Gastroesophageal sphincter (tissue), 4 donors: ENCODE results near the gene CFAP45. TPM values are rescaled to one million over a fixed set of nuclear protein-coding genes. Genes with fewer than 3 reads are reported as not detected.

Experiments
- ATAC-seq: fragments of 150-250 bp; one replicate; pipeline ENCODE4 v1.9.1; 2016; ENCODE audit warnings: mild to moderate bottlenecking, moderate library complexity
- H3K27ac ChIP-seq, 4 donors: fragments of 200-600 bp; sonication (generic) in 3 of 4; 1 replicate in 3 of 4; 2 replicates in 1 of 4; pipeline ENCODE4 v1.5.1; 2016 to 2019
- H3K27me3 ChIP-seq: fragments of 200-600 bp; sonication (generic); one replicate; pipeline ENCODE4 v1.5.1; 2019
- H3K36me3 ChIP-seq, 2 donors: fragments of 200-600 bp; sonication (generic); one replicate each; pipeline ENCODE4 v1.5.1; 2019; ENCODE audit warnings: control low read depth in 1 of 2
- H3K4me1 ChIP-seq, 3 donors: fragments of 200-600 bp; sonication (generic); 1 replicate in 2 of 3; 2 replicates in 1 of 3; pipeline ENCODE4 v1.5.1; 2016 to 2019; ENCODE audit warnings: control low read depth in 2 of 3
- H3K4me3 ChIP-seq, 2 donors: fragments of 200-600 bp; sonication (generic); one replicate each; pipeline ENCODE4 v1.5.1; 2019; ENCODE audit warnings: mild to moderate bottlenecking in 1 of 2, moderate library complexity in 1 of 2
- H3K9me3 ChIP-seq, 3 donors: fragments of 200-600 bp; sonication (generic); one replicate each; pipeline ENCODE4 v1.5.1; 2017 to 2019; ENCODE audit warnings: control low read depth in 2 of 3
- CTCF ChIP-seq, 4 experiments: fragments of 200-600 bp in 2 of 4; fragments of 450-650 bp in 2 of 4; sonication (generic) in 1 of 4; IDR thresholded peaks; one replicate each; pipeline ENCODE4 v1.5.1; 2017 to 2019; ENCODE audit warnings: antibody characterized with exemption in 4 of 4, mild to moderate bottlenecking in 2 of 4, moderate library complexity in 2 of 4
- EP300 ChIP-seq: sonication (generic); formaldehyde crosslinking; IDR thresholded peaks from one replicate; pipeline ENCODE4 v1.6.1; 2017; ENCODE audit warnings: antibody characterized with exemption, mild to moderate bottlenecking
- POLR2A ChIP-seq, 2 donors: fragments of 450-650 bp; IDR thresholded peaks; one replicate each; pipeline ENCODE4 v1.6.1; 2017; ENCODE audit warnings: antibody characterized with exemption in 2 of 2, mild to moderate bottlenecking in 2 of 2, moderate library complexity in 1 of 2
- POLR2AphosphoS5 ChIP-seq: sonication (generic); formaldehyde crosslinking; IDR thresholded peaks from one replicate; pipeline ENCODE4 v1.6.1; 2017; ENCODE audit warnings: antibody characterized with exemption
- WGBS, 2 donors: methylation state at CpG; one replicate each; pipeline ENCODE4 v1.1.5; 2018; ENCODE audit warnings: low coverage in 1 of 2; 5-methylcytosine and 5-hydroxymethylcytosine counted together
- total RNA-seq, 4 donors: library from RNA; depleted of rRNA; stranded (reverse); fragments of >200 nt; gene quantifications; one replicate each; pipeline ENCODE4 v1.1.0, GENCODE V29; 2016

CFAP45 gene
- total RNA-seq, 4 donors from 2014 or later = 0.27 to 0.81 TPM; not detected in 2

GRCh38 chr1:159829822-159830465 lies 70.0 kb downstream of the CFAP45 start:
- ATAC-seq = no peak
- Histone ChIP-seq H3K27ac (no peak overlapping the region), H3K27me3 (peaks cover 3% of the 10 kb centered on the region), H3K36me3 (peaks cover 0 to 4% of the 10 kb centered on the region in 2 donors), H3K4me1 (no peaks in the 10 kb centered on the region), H3K4me3 (no peak overlapping the region), H3K9me3 (no peaks in the 10 kb centered on the region)
- no peak for TF ChIP-seq CTCF (IDR thresholded peaks at IDR 0.05)
- no peak for TF ChIP-seq POLR2A (IDR thresholded peaks at IDR 0.05)
- TF ChIP-seq POLR2AphosphoS5 = no peak
- TF ChIP-seq EP300 = no peak
- WGBS, 2 donors = 70% methylated on average over 4 of the region's 18 CpGs; no CpG with 5 or more reads in 1 of the 2 donors

GRCh38 chr1:159829273-159829634 lies 70.7 kb downstream of the CFAP45 start:
- ATAC-seq = peak; percentile 66
- WGBS, 2 donors = 44 to 67% methylated on average over 3 of the region's 3 CpGs

GRCh38 chr1:159828581-159829272 lies 71.2 kb downstream of the CFAP45 start:
- no peak for ATAC-seq
- no peaks in the 10 kb centered on the region for H3K4me1 ChIP-seq

More at GRCh38 chr1:159829273-159829634, 70.7 kb downstream of the CFAP45 start:
- Histone ChIP-seq H3K4me1 (no peaks in the 10 kb centered on the region), H3K36me3 (no peaks in the 10 kb centered on the region), H3K27ac (no peak overlapping the region), H3K4me3 (no peak overlapping the region), H3K27me3 (peaks cover 8% of the 10 kb centered on the region), H3K9me3 (no peaks in the 10 kb centered on the region)
- TF ChIP-seq CTCF (IDR thresholded peaks at IDR 0.05) = peak in 3 of 4 experiments; percentile 19 to 51 (median 31)
- no peak for TF ChIP-seq POLR2AphosphoS5

GRCh38 chr1:159828176-159828575 lies 71.8 kb downstream of the CFAP45 start:
- no peaks in the 10 kb centered on the region for H3K4me1 ChIP-seq
- TF ChIP-seq POLR2AphosphoS5 (no peak), CTCF (IDR thresholded peaks at IDR 0.05) (no peak), POLR2A (IDR thresholded peaks at IDR 0.05) (no peak), EP300 (no peak)
- WGBS, 2 donors = 0 to 100% methylated on average over 1 of the region's 3 CpGs
- H3K9me3 ChIP-seq = no peaks in the 10 kb centered on the region
- ATAC-seq = no peak
- peaks cover 18% of the 10 kb centered on the region for H3K27me3 ChIP-seq
- no peak overlapping the region for H3K27ac ChIP-seq
- H3K4me3 ChIP-seq = no peak overlapping the region
- H3K36me3 ChIP-seq = no peaks in the 10 kb centered on the region

More at GRCh38 chr1:159828581-159829272, 71.2 kb downstream of the CFAP45 start:
- Histone ChIP-seq H3K27me3 (peaks cover 13% of the 10 kb centered on the region), H3K27ac (no peak overlapping the region), H3K36me3 (no peaks in the 10 kb centered on the region), H3K4me3 (no peak overlapping the region), H3K9me3 (no peaks in the 10 kb centered on the region)
- 80 to 85% methylated on average over 8 to 10 of the region's 11 CpGs for WGBS, 2 donors
- no peak for TF ChIP-seq POLR2AphosphoS5
- no peak for TF ChIP-seq POLR2A (IDR thresholded peaks at IDR 0.05)
- TF ChIP-seq CTCF (IDR thresholded peaks at IDR 0.05) = no peak
- no peak for TF ChIP-seq EP300

- Histone ChIP-seq H3K36me3 (no peaks in the 10 kb centered on the region), H3K27ac (no peak overlapping the region), H3K27me3 (peaks cover 25% of the 10 kb centered on the region), H3K9me3 (no peaks in the 10 kb centered on the region), H3K4me3 (no peak overlapping the region), H3K4me1 (no peaks in the 10 kb centered on the region)
- 60 to 93% methylated on average over 1 to 2 of the region's 3 CpGs for WGBS, 2 donors
- no peak for ATAC-seq
- TF ChIP-seq CTCF (IDR thresholded peaks at IDR 0.05) (no peak), EP300 (no peak), POLR2AphosphoS5 (no peak), POLR2A (IDR thresholded peaks at IDR 0.05) (no peak)
These were observed 72.4 kb downstream of the CFAP45 start for GRCh38 chr1:159827549-159827948.
